Esophagus squamous epithelium (tissue), 4 donors: ENCODE data around the gene C1QTNF8.

Source experiments
- POLR2A ChIP-seq, 4 donors: fragments of 450-650 bp; IDR thresholded peaks; one replicate each; pipeline ENCODE4 v1.6.1; 2017; ENCODE audit warnings: antibody characterized with exemption in 4 of 4, mild to moderate bottlenecking in 4 of 4, moderate library complexity in 3 of 4
- TF ChIP-seq, protein P1 (sequence below), 6 experiments: fragments of 450-650 bp in 4 of 6; fragments of 200-600 bp in 2 of 6; sonication (generic) in 2 of 6; IDR thresholded peaks; one replicate each; pipeline ENCODE4 v1.5.1; 2016 to 2019; ENCODE audit warnings: antibody characterized with exemption in 6 of 6, mild to moderate bottlenecking in 4 of 6, moderate library complexity in 4 of 6

DNA sequence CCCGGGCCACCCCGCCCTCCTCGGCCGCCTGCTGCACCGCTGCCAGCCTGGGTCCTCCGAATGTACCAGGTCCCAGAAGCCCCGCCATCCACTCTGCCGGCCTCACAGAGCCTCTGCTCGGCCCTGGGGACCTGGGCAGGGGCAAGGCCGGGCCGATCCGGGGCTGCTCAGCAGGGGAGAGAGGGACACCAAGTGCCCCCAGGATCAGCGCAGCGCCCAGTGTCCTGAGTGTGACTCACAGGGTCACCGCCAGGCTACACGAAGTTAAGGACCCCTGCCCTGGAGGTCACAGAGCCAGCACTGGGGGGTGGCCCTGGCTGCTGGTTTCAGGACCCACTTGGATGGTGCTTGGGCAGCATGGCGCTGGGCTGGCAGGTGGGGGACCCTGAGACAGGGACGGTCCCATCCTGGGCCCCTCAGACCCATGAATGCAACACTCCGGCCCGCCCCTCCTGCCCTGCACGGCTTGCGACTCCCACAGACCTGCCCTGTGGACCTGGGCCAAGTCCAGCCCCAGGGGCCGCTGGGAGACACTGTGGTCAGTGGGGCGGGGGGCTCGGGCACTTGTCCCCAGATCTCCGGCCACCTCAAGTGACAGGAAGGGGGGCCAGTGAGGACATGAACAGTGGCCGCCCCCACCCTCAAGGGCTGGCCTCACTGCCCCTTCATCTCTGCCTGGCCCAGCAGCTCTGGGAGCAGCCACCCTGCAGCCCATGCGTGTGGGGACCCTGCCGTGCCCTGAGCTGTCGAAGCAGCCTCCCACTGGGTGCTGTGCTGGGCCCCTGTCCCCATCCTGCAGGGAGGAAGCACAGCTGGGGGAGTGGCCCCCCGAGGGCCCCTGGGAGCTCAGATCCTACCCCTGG lies 46.7 kb downstream of the C1QTNF8 start:
- TF ChIP-seq, protein P1, sequence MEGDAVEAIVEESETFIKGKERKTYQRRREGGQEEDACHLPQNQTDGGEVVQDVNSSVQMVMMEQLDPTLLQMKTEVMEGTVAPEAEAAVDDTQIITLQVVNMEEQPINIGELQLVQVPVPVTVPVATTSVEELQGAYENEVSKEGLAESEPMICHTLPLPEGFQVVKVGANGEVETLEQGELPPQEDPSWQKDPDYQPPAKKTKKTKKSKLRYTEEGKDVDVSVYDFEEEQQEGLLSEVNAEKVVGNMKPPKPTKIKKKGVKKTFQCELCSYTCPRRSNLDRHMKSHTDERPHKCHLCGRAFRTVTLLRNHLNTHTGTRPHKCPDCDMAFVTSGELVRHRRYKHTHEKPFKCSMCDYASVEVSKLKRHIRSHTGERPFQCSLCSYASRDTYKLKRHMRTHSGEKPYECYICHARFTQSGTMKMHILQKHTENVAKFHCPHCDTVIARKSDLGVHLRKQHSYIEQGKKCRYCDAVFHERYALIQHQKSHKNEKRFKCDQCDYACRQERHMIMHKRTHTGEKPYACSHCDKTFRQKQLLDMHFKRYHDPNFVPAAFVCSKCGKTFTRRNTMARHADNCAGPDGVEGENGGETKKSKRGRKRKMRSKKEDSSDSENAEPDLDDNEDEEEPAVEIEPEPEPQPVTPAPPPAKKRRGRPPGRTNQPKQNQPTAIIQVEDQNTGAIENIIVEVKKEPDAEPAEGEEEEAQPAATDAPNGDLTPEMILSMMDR (IDR thresholded peaks at IDR 0.05) = no peak
- TF ChIP-seq POLR2A (IDR thresholded peaks at IDR 0.05) = no peak
